Stimulated activated CD4-positive, alpha-beta T cell treated with anti-CD3 and anti-CD28 coated beads, Interleukin-15, amount 100 ng/mL, for 1 hour (primary cell): ENCODE measurements around the gene PIP5KL1.
"Not testable (repeated sequence)": the region's sequence is repeated elsewhere in the genome, so short reads cannot be mapped to it uniquely, and the experiment has no call there.

Experiments
- DNase-seq, 2 donors: peaks; one replicate each; pipeline ENCODE4 v3.0.0-alpha.2; 2020; ENCODE audit warnings: low read depth in 1 of 2, low spot score in 1 of 2

PIP5KL1 gene

GRCh38 chr9:127896395-127897192, 34.0 kb downstream of the PIP5KL1 start:
- DNase-seq: no peak

GRCh38 chr9:127895811-127896210, 34.8 kb downstream of the PIP5KL1 start:
- DNase-seq: no peak

GRCh38 chr9:127893392-127893791, 37.2 kb downstream of the PIP5KL1 start:
- DNase-seq: no peak

GRCh38 chr9:127892831-127893230, 37.7 kb downstream of the PIP5KL1 start:
- DNase-seq: no peak

- no peak for DNase-seq
Measured at GRCh38 chr9:127890053-127890452, 40.5 kb downstream of the PIP5KL1 start.

- no peak for DNase-seq
Measured at GRCh38 chr9:127887792-127888191, 42.8 kb downstream of the PIP5KL1 start.

- DNase-seq: no peak
Measured at GRCh38 chr9:127886401-127886972, 44.1 kb downstream of the PIP5KL1 start.

- no peak for DNase-seq
Measured at GRCh38 chr9:127885508-127886281, 44.9 kb downstream of the PIP5KL1 start.

- DNase-seq: no peak
Measured at GRCh38 chr9:127884976-127885490, 45.5 kb downstream of the PIP5KL1 start.

- DNase-seq: no peak
Measured at GRCh38 chr9:127884427-127884911, 46.1 kb downstream of the PIP5KL1 start.

GRCh38 chr9:127883959-127884358, 46.6 kb downstream of the PIP5KL1 start:
- DNase-seq: no peak

- not testable (repeated sequence) for DNase-seq
Measured at GRCh38 chr9:127881715-127882114, 48.9 kb downstream of the PIP5KL1 start.

GRCh38 chr9:127880143-127880542, 50.4 kb downstream of the PIP5KL1 start:
- DNase-seq: no peak

GRCh38 chr9:127878652-127879390, 51.8 kb downstream of the PIP5KL1 start:
- no peak for DNase-seq

- no peak for DNase-seq
Measured at GRCh38 chr9:127878001-127878651, 52.5 kb downstream of the PIP5KL1 start.

- no peak for DNase-seq
Measured at GRCh38 chr9:127877566-127877998, 53.0 kb downstream of the PIP5KL1 start, which contains the start of gene AK1. Gene AK1, minus strand, starts transcription at chr9:127877675. Its CDS starts 3,058 bp downstream, at chr9:127874617.

GRCh38 chr9:127876764-127877562, 53.6 kb downstream of the PIP5KL1 start:
- DNase-seq: no peak

- no peak for DNase-seq
Measured at GRCh38 chr9:127876026-127876763, 54.4 kb downstream of the PIP5KL1 start.
